Endothelial cell of hepatic sinusoid (primary cell): Measurements from ENCODE around the gene APBB3.

Experiments used
- in situ Hi-C: cut with HindIII; loops from 2 replicates; pipeline ENCODE4 v1.10.0; 2017; ENCODE audit warnings: low sequenced_read_pairs

The APBB3 gene

DNA sequence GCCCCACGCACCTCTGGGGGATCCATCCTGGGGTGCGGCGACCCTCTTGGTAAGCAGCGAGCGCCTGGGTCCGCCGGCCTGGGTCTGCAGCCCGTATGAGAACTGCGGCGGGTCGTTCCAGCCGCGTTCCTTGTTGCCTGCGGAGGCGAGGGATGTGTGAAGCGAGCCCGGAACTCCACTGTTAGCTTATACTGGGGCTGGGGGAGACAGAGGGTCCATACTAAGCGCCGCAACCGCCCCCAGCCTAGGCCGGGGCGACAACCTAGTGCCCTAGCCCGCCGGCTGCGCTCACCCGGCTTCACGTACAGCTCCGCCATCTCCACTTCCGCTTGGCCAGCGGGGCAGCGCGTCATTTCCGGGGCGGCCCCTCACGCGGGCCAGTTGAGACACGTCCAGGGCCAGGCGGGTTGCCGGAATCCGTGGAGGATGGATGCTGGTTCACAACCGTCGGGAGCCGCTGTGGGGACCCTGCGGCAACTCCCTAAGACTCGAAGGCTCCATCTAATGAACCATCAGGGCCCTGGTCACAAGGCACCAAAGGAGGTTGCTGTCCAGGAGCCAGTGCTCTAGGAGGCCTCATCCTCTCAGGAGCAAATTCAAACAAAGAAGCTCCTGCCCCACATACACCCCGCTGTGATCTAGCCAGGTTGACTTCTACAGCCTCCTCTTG is 7.1 kb downstream of the APBB3 start, which contains the start of gene SRA1:
SRA1 (minus strand) TSS at position 338 of the 670 bp plus-strand sequence; CDS start at position 317, 21 bp downstream.
- in situ Hi-C loops = no loop called here

DNA sequence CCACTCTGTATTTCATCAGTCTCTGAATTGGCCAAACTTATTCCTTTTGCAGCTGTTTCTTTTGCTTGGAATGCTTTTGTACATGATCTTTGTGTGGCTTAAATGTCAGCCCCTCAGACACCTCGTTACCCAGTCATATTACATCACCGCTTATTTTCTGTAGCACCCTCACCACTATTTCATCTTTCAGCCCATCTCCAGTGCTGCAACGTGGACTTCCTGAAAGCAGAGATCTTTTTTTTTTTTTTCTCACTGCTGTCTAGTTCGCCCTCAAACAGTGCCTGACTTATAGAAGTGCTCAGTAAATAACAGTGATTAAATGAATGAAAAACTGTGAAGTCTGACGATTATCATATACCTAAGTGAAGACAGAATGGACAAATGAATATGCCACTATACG is 8.0 kb downstream of the APBB3 start:
- in situ Hi-C loops = no loop called here

DNA sequence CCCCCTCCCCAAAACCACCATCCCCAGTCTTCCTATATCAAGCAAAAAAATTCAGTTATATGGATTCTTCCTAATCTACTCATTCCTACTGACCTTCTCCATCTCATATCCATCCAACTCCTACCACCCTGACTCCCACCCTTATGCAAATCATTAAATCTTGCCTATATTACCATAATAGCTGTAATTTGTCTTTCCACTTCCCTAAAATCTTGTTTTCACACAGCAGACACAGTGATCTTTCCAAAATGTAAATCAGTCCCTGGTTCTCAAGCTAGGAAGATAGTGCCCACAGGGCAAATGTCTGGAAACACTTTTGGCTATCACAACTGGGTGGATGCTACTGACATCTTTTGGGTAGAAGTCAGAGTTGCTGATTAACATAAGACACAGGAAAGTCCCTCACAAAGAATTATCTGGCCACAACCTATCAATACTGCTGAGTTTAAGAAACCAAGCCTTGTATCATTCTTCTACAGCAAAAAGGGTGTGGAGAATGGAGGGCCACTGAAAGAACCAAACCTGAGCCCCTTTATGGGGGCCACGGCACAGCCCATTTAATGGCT is 8.6 kb downstream of the APBB3 start:
- in situ Hi-C loops = no loop called here

DNA sequence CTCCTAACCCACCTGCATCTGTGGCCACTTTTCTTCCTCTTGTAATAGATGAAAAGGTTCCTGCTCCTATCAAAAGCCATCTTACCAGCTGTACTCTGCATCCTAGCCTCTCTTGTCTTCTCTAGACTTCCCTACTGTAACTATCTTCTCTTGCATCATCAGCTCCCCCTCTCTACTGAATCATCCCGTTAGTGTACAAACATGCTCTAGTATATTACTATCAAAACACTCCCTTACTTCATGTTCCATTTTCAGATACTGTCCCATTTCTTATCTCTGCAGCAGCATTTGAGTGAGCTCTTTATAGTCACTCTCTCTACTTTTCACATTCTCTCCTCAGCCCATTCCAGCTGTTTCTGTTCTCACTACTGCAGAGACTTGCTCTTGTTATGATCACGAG is 9.9 kb downstream of the APBB3 start:
- in situ Hi-C loops = no loop called here

DNA sequence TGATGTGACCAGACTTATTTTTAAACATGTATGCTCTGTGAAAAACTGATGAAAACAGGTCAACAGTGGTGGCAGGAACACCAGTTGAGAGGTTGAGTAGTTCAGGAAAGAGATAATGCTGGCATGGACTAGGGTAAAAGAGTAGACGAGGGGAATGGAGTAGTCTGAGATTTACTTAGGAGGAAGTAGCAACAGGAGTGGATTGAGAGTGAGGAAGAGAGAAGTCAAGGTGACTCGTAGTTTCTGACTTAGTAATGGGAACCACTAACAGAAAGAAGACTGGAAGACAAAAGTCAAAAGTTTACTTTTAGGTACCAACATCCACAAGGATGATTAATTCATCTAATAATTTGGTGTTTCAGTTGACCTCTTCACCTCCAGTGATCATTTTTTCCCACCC is 10.7 kb downstream of the APBB3 start:
- in situ Hi-C loops = no loop called here

DNA sequence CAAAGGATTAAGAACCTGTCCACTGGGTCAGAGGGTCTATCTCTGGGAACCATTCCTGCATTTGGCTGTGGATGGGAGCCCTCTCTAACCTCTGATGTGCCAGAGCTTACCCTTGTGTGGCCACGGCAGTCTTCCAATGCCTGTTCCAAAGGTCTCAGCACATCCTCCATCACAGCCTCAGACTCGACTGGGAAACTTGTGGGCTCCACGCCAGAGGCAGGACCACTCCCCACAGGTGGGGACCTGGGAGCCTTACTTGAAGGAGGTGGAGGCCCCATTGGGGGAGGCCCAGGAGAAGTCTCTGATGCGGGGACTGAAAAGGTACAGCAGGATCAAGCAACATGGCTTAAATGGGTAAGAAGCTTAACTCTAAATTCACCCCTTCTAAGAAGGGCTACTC is 12.5 kb downstream of the APBB3 start:
- in situ Hi-C loops = no loop called here

DNA sequence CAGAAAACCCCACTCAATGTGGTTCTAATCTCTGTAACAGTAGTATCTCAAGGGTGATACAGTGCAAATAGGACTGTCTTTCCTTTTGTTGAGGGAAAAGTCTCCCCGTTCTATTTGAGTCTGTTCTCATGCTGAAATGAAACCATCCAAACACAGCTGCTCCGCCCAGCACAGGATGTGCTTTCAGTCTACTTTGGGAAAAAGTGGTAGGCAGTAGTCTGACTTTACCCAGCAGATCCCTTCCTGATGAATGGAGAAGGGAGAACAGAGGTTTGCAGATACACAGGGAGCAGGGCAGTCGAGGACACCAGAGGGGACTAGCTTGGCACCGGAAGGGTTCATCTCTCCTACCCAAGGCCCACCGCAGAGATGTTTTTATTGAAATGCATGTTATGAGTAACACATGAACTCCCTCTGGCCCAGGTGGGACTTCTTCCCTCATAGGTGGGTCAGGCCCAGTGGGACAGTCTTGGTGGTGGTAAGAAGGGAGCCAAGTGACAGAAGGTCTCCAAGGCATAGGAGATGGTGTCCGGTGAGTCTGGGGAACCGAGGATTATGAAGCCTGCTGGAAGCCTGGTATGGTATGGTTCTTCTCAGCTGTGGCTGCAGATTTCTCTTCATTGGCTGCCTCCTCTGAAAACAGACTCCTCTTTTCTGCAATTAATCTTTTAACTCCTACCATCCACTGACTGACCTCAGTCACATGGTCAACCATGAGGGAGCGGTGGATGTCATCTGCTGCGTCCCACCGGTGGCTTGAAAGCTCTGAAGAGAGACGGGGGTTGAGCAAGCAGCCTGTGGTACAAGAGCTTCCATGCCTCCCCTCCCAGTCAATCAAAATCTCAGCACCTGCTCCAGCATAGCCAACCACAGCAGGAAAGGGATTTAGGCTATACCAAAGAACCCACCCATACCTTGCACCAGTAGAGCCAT is 14.0 kb downstream of the APBB3 start:
- in situ Hi-C loops = no loop called here

DNA sequence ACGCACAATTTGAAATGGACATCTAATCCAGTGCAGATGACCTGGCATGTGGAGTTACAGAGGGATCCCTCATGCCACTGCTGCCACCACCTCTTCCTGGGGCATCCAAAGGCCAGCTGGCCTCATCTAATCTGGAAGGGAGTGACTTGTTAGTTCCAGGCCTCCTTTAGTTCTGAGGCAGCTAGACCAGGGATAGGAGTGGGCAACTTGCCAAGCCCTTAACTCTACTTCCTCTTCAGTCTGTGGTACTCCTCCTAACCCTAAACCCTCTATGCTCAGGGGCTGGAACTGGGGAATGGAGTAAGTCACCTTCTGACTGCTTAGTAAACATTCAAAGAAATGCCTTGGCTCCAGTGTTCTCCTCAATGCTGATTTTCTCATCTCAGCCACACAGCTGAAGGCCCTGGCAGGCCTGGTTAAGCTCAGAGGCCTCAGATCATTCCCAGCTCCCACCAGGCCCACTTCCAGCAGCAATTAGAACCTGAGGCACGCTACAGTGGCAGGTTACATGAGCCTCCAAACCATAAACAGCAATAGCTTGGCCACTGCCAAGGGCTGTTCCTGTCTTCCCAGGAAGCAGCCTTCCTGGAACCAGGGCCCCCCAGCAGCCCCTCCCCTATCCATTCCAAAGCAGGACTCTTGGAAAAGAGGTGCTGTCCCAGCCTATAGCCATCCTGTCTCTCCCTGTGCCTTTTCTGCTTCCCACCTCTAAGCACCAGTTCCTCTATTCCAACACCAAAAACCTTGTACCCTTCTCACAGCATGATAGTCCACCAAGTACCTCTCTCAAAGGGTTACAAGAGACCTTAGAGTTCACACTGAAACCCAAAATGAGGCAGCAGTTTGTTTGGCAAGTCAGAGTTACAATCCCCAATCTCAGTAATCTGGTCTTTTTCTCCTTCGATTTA is 14.9 kb downstream of the APBB3 start:
- in situ Hi-C loops = no loop called here

DNA sequence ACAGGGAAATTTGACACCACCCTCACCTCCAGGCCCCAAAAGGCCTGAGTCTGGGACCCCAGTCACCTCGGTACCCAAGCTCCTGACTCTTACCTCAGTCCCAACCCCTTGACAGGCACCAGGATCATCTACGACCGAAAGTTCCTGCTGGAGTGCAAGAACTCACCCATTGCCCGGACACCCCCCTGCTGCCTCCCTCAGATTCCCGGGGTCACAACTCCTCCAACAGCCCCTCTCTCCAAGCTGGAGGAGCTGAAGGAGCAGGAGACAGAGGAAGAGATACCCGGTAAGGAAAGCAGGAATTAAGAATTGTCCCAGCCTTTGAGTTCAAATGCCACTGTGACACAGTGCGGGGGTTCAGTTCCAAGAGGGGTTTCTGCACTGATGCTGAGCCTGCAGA is 15.6 kb downstream of the APBB3 start:
- in situ Hi-C loops = no loop called here

DNA sequence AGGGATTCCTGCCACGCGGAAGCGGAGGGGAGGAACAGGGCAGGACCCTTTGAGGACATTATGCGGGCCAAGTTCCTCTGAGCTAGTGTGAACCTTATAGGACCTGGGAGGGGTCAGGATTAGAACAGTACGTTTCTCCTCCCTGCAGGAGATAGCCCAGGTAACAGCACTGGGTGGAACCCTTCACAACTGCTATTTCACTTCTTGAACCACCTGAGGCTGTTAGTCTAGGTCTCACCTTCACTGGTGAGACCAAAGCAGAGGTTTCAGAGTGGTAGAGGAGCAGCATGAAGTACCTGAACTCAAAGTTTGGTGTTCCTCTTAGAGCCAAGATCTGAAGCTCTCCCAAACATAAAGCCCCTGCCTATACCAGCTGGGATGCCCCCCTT is 16.1 kb downstream of the APBB3 start:
- in situ Hi-C loops = no loop called here

DNA sequence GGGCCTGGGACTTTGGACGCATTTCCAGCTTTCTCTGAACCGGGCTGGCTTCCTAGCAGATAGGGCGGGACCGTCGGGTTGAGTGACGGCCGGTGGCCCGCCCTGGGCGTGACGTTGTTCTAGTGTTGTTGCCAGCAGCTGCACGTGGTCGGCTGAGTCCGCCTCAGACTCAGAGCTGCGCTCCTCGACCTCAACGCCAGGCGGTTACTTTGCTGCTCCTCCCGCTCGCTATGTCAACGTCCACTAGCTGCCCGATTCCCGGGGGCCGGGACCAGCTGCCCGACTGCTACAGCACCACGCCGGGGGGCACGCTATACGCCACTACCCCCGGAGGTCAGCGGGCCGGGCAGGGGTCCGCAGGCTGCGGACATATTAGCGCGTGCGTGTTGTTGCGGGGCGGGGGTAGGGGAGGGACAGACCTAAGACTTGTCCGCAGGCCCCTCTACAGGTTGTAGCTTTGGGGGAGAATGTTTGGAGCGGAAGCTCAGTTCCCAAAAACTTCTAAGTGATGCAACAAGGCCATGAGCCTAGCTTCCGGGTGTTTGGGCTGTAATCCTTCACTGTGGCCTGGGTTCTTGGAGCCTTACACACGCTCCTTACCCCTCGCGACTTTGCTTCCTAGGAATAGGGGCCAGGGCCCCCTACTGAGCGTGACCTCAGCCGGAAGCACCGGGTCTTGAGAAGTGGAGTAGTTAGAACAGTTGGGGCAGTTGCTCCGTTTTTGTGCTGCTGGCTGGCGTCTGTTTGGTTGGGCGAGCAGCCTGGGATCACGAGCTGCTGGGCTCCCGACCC is 16.7 kb downstream of the APBB3 start, which contains the start of gene EIF4EBP3:
EIF4EBP3 (plus strand) TSS at position 155 of the 792 bp plus-strand sequence; CDS start at position 231, 76 bp downstream.
- in situ Hi-C loops = no loop called here

DNA sequence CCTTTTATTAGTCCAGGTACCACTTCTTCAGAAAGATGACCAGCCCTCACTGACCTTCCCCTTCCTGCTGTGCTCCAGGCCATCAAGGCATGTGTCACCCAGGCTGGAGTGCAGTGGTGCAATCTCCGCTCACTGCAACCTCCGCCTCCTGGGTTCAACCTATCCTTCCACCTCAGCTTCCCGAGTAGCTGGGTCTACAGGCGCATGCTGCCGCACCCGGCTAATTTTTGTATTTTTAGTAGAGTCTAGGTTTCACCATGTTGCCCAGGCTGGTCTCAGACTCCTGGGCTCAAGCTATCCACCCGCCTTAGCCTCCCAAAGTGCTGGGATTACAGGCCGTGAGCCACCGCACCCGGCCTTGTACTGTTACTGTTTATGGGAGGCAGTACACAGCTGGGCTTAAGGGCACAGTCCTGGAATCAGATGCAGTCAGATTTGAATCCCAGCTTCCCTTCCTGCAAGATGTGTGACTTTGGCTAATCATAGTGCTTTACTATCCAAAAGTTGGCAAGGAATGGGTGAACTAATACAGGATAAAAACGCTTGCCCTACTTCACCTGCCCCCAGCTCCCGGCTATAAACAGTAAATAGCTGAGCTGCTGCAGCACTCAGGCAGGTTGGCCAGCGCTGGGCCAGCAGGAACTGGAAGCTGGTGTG is 17.4 kb downstream of the APBB3 start:
- in situ Hi-C loops = no loop called here

DNA sequence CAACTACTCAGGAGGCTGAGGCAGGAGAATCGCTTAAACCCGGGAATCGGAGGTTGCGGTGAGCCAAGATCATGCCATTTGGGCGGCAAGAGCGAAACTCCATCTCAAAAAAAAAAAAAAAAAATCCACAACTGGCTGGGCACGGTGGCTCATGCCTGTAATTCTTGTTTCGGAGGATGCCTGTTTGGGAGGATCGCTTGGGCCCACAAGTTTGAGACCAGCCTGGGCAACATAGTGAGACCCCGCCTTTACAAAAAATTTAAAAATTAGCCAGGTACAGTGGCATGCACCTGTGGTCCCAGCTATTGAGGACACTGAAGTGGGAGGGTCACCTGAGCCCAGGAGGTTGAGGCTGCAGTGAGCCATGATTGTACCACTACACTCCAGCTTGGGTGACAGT is 18.8 kb downstream of the APBB3 start:
- in situ Hi-C loops = no loop called here

DNA sequence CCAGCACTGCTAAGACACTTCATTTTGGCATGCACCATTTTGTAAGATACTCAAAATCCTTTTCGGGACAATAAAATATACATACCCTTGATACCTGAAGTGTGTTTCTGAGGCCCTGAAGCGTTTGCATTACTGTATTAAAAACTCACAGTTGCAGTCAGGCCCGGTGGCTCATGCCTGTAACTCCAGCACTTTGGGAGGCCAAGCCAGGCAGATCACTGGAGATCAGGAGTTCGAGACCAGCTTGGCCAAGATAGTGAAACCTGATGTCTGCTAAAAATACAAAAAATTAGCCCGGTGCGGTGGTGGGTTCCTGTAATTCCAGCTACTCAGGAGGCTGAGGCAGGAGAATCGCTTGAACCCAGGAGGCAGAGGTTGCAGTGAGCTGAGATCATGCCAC is 19.4 kb downstream of the APBB3 start:
- in situ Hi-C loops = loop anchor here (5.0 kb wide), 1 partner anchor 73 kb away; no protein-coding TSS in a partner anchor

DNA sequence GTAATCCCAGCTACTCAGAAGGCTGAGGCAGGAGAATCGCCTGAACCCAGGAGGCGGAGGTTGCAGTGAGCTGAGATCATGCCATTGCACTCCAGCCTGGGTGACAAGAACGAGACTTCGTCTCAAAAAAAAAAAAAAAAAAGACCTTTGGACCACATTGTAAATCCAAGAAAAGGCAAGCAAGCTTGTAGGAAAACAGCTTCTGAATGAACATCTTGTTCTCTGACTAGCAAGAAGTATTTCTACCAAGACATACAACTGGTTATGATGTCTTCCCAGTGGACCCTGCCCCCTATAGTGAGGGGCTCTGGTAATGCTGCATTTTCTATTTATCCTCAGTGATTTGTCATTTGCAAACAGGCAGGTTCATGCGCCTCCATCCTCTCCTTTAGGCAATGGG is 21.4 kb downstream of the APBB3 start:
- in situ Hi-C loops = loop anchor here (5.0 kb wide), 1 partner anchor 71 kb away; no protein-coding TSS in a partner anchor

DNA sequence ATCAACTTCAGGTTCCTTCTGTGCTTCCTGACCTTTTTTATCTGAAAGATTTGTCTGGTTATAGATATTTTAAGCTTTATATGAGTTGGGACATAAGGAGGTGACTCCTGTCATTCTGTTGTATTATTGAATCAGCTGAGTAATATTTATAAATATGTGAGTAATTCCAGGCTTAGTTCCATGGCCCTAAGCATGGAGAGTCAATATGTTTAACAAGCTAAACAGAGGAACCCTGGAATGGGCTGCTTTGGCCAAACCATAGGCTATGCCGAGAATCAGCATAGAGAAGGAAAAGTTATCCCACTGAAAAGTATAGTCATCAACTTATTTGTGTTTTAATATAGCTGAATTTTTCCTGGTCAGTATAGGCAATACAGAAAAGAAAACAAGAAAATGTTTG is 24.2 kb downstream of the APBB3 start:
- in situ Hi-C loops = loop anchor here (5.0 kb wide), 1 partner anchor 68 kb away; no protein-coding TSS in a partner anchor

DNA sequence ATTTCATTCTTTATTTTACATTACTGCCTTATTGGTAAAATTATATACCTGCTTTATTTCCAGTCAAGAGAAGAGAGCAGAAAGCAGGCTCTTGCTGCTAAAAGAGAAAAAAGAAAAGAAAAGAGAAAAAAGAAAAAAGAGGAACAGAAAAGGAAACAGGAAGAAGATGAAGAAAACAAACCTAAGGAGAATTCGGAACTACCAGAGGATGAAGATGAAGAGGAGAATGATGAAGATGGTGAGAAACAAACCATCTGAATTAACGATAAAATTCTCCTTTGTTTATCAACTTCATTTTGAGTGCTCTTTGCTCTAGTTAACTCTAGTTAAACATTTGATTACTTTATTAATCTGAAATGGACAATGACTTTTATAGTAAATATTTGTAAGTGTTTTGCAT is 40.4 kb downstream of the APBB3 start:
- in situ Hi-C loops = no loop called here

DNA sequence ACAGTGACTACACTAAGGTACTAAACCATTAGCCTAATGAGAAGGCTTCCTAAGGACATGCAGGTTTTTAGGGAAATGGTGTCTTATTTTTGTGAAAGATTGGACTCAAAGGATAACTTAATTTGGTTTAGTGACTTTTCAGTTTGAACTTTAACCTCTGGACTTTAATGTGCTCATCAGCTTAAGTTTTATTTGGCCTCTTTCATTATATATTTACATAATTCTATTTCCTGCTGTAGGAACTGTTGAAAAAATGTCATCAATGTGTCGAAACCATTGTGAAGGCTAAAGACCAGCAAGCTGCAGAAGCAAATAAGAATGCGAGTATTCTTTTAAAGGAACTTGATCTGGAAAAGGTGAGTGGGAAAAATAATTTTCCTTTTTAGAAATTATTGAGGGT is 51.3 kb downstream of the APBB3 start:
- in situ Hi-C loops = no loop called here

DNA sequence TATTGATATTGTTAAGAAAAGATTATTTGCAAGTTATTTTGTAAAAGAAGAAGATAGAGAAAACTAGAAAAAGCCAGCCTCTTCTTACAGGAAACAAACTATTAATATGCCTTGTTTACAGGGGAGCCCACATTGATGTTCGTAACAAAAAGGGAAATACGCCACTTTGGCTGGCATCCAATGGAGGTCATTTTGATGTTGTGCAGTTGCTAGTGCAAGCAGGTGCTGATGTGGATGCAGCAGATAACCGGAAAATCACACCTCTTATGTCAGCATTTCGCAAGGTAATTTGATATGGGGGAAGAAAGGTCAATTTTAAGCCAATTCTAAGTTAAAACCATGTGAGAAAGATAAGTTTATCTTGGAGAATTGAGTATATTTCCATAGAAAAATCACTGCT is 54.5 kb downstream of the APBB3 start:
- in situ Hi-C loops = no loop called here
